Adipose tissue (tissue), 3 donors: ENCODE results near the gene TASL. TPM values are rescaled to one million over a fixed set of nuclear protein-coding genes. Genes with fewer than 3 reads are reported as not detected.
"Not testable (repeated sequence)": the region's sequence is repeated elsewhere in the genome, so short reads cannot be mapped to it uniquely, and the experiment has no call there.

Experiments used
- H3K27ac ChIP-seq: one replicate; pipeline ENCODE4 v1.5.1; 2013; ENCODE audit warnings: low read depth, low read length
- WGBS, 3 donors: extraction: QIAGEN DNeasy Blood & Tissue Kit; methylation state at CpG; one replicate each; pipeline ENCODE4 v1.1.7; 2013; 5-methylcytosine and 5-hydroxymethylcytosine counted together
- polyA plus RNA-seq, 3 donors: library from polyadenylated mRNA; stranded (reverse); fragments of 200-250 nt; gene quantifications; one replicate each; pipeline ENCODE4 v1.2.3, GENCODE V29; 2013
- donor health status: healthy with polysubstance abuse.
- donor health status: Bipolar disorder and iron deficiency.
- donor health status: healthy.

Gene TASL
- polyA plus RNA-seq, 3 donors = 0.10 to 2.1 (median 0.40) TPM

GRCh38 chrX:30589146-30589888, 11.8 kb upstream of the TASL start:
- H3K27ac ChIP-seq = no peak overlapping the region
- WGBS, 3 donors = 66 to 71% (median 71%) methylated on average over 5 of the region's 5 CpGs

GRCh38 chrX:30586516-30586915, 8.9 kb upstream of the TASL start:
- 31 to 74% (median 52%) methylated on average over 1 of the region's 1 CpG for WGBS, 3 donors
- no peak overlapping the region for H3K27ac ChIP-seq

- 72 to 85% (median 82%) methylated on average over 6 of the region's 6 CpGs for WGBS, 3 donors
- no peak overlapping the region for H3K27ac ChIP-seq
Observed at GRCh38 chrX:30582664-30583063, 5.1 kb upstream of the TASL start.

GRCh38 chrX:30580641-30581040, 3.1 kb upstream of the TASL start:
- WGBS, 3 donors = 57 to 90% (median 79%) methylated on average over 2 of the region's 2 CpGs
- H3K27ac ChIP-seq = no peak overlapping the region

- 50 to 89% (median 67%) methylated on average over 8 of the region's 8 CpGs for WGBS, 3 donors
- no peak overlapping the region for H3K27ac ChIP-seq
Observed at GRCh38 chrX:30576881-30577280, 685 bp downstream of the TASL start.

GRCh38 chrX:30573125-30573524, 4.4 kb downstream of the TASL start:
- 63 to 79% (median 65%) methylated on average over 3 of the region's 3 CpGs for WGBS, 3 donors
- no peak overlapping the region for H3K27ac ChIP-seq

- WGBS, 3 donors = 39 to 59% (median 56%) methylated on average over 4 of the region's 4 CpGs
- H3K27ac ChIP-seq = no peak overlapping the region
Observed at GRCh38 chrX:30572678-30573077, 4.9 kb downstream of the TASL start.

- 12 to 77% (median 75%) methylated on average over 1 of the region's 1 CpG for WGBS, 3 donors
- H3K27ac ChIP-seq = no peak overlapping the region
Observed at GRCh38 chrX:30572004-30572403, 5.6 kb downstream of the TASL start.

- WGBS, 3 donors = 75 to 90% (median 81%) methylated on average over 1 of the region's 1 CpG
Observed at GRCh38 chrX:30570505-30570904, 7.1 kb downstream of the TASL start.

GRCh38 chrX:30568136-30568535, 9.4 kb downstream of the TASL start:
- H3K27ac ChIP-seq = no peak overlapping the region
- 77 to 82% (median 77%) methylated on average over 4 of the region's 4 CpGs for WGBS, 3 donors

More at GRCh38 chrX:30570505-30570904, 7.1 kb downstream of the TASL start:
- H3K27ac ChIP-seq = no peak overlapping the region

- H3K27ac ChIP-seq = not testable (repeated sequence)
- 70 to 83% (median 82%) methylated on average over 5 of the region's 5 CpGs for WGBS, 3 donors
Observed at GRCh38 chrX:30563070-30563469, 14.5 kb downstream of the TASL start.

- H3K27ac ChIP-seq = no peak overlapping the region
- WGBS, 3 donors = 61 to 68% (median 65%) methylated on average over 2 of the region's 2 CpGs
Observed at GRCh38 chrX:30561191-30561590, 16.4 kb downstream of the TASL start.

- no peak overlapping the region for H3K27ac ChIP-seq
- WGBS, 3 donors = 71 to 96% (median 89%) methylated on average over 2 of the region's 2 CpGs
Observed at GRCh38 chrX:30538271-30538670, 39.3 kb downstream of the TASL start.

GRCh38 chrX:30533835-30534234, 43.7 kb downstream of the TASL start:
- H3K27ac ChIP-seq = no peak overlapping the region
- 41 to 75% (median 54%) methylated on average over 1 of the region's 1 CpG for WGBS, 3 donors

GRCh38 chrX:30533266-30533665, 44.3 kb downstream of the TASL start:
- 38 to 74% (median 53%) methylated on average over 2 of the region's 2 CpGs for WGBS, 3 donors
- H3K27ac ChIP-seq = no peak overlapping the region

GRCh38 chrX:30530606-30531005, 47.0 kb downstream of the TASL start:
- 45 to 63% (median 59%) methylated on average over 3 of the region's 3 CpGs for WGBS, 3 donors

GRCh38 chrX:30525732-30526131, 51.8 kb downstream of the TASL start:
- WGBS, 3 donors = 65 to 87% (median 80%) methylated on average over 4 of the region's 4 CpGs
- H3K27ac ChIP-seq = no peak overlapping the region

More at GRCh38 chrX:30530606-30531005, 47.0 kb downstream of the TASL start:
- no peak overlapping the region for H3K27ac ChIP-seq

GRCh38 chrX:30521440-30522182, 56.0 kb downstream of the TASL start:
- no peak overlapping the region for H3K27ac ChIP-seq
- WGBS, 3 donors = 69 to 77% (median 74%) methylated on average over 4 of the region's 4 CpGs

GRCh38 chrX:30513284-30513683, 64.3 kb downstream of the TASL start:
- no peak overlapping the region for H3K27ac ChIP-seq
- WGBS, 3 donors = 42 to 62% (median 48%) methylated on average over 3 of the region's 3 CpGs
